Stimulated activated CD8-positive, alpha-beta memory T cell treated with anti-CD3 and anti-CD28 coated beads, Interleukin-2, amount 100 ng/mL, for 48 hours (primary cell): Measurements from ENCODE around the gene FER.
"Not testable (repeated sequence)": the region's sequence is repeated elsewhere in the genome, so short reads cannot be mapped to it uniquely, and the experiment has no call there.

ENCODE experiments used
- DNase-seq, 2 donors: peaks; one replicate each; pipeline ENCODE4 v3.0.0-alpha.2; 2020; ENCODE audit warnings: low read depth in 2 of 2

Gene FER

DNA sequence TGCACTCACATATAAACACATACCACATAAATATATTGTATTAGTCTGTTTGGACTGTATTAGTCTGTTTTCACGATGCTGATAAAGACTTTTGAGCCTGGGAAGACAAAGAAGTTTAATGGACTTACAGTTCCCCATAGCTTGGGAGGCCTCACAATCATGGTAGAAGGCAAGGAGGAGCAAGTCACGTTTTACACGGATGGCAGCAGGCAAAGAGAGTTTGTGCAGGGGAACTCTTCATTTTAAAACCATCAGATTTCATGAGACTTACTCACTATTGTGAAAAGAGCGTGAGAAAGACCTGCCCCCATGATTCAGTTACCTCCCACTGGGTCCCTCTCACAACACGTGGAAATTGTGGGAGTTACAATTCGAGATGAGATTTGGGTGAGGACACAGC, 133.4 kb downstream of the FER start:
- DNase-seq: no peak

- DNase-seq: no peak
Measured at GRCh38 chr5:108884736-108885135, 137.0 kb downstream of the FER start.

GRCh38 chr5:108898257-108898656, 150.6 kb downstream of the FER start:
- no peak for DNase-seq

DNA sequence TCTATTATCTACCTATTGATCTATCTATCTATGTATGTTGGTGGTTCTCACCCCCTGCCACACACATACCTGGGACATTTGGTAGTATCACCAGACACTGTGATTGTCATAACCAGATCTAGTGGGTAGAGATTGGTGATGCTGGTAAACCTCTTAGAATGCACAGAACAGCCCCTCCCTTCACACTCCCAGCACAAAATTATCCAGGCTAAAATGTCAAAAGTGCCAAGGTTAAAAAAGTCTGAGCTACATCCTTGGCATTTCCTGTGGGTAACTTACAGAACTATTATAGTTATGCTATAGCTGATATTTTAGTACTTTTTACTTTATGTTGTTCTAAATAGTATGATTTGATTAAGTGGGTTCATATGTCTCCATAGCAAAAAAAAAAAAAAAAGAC, 151.0 kb downstream of the FER start:
- no peak for DNase-seq

GRCh38 chr5:108899244-108899643, 151.5 kb downstream of the FER start:
- not testable (repeated sequence) for DNase-seq

DNA sequence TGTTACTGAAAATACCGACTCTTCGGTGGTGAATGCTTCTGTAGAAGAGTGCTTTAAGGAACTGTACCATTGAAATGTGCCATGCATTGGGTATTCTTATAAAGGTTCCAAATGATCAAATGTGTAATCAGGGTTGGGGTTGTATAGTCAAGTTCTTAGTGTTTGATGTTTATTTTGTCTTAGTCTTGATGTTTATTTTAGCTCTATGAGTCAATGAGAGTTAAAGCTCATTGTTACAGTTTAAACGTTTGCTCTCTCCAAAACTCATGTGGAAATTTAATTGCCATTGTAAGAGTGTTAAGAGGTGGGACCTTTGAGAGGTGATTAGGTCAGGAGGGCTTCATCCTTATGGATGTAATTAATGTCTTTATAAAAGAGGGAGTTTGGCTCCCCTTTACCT, 153.0 kb downstream of the FER start:
- no peak for DNase-seq

DNA sequence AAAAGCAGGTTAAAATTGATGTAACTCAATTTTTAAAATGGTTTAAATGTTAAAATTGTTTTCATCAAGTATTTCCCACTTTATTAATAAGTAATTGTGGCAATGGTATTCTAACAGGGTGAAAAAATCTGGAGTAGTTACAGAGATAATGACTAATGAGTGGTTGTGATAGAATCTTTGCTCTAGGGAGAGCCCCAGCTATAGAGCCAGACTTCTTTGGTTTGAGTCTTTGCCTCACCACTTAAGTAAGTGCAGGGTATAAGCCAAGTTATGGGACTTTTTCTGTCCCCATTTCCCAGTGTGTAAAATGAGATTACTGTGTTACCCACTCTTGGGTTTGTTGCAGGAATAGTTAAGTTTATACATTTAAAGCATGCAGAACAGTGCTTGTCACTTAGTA, 158.1 kb downstream of the FER start:
- DNase-seq: no peak

DNA sequence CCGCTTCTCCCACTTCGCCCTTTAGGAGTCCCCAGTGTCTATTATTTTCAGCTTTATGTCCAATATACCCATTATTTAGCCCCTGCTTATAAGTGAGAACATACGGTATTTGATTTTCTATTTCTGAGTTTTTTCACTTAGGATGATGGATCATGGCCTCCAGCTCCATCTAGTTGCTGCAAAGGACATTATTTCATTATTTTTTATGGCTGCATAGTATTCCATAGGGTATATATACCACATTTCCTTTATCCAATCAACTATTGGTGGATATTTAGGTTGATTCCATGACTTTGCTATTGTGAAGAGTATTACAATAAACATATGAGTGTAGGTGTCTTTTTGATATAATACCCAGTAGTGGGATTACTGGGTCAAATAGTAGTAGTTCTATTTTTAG, 162.9 kb downstream of the FER start:
- no peak for DNase-seq

- DNase-seq: no peak
Measured at GRCh38 chr5:108911055-108911454, 163.4 kb downstream of the FER start.

- DNase-seq: no peak
Measured at GRCh38 chr5:108917596-108917995, 169.9 kb downstream of the FER start.

GRCh38 chr5:108919591-108920326, 172.1 kb downstream of the FER start:
- no peak for DNase-seq

- DNase-seq: no peak
Measured at GRCh38 chr5:108924457-108924961, 176.8 kb downstream of the FER start.

DNA sequence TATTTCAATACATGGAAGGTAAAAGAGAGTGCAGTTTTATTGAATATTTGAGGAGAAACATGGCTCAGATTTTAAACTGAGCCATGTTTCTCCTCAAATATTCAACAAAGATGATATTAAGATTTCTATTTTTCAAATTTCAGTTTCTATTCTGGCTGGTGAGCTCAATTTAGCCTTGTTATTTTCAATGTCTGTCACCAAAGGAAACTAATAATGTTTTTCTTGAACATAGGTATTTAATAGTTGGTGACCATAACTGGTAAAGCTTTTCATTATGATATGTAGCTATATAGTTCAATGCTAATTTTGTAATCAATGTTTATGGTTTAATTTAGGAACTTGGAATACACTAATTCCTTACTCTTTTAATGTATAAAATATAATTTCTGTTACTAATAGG, 177.4 kb downstream of the FER start:
- no peak for DNase-seq

GRCh38 chr5:108930107-108930506, 182.4 kb downstream of the FER start:
- no peak for DNase-seq

DNA sequence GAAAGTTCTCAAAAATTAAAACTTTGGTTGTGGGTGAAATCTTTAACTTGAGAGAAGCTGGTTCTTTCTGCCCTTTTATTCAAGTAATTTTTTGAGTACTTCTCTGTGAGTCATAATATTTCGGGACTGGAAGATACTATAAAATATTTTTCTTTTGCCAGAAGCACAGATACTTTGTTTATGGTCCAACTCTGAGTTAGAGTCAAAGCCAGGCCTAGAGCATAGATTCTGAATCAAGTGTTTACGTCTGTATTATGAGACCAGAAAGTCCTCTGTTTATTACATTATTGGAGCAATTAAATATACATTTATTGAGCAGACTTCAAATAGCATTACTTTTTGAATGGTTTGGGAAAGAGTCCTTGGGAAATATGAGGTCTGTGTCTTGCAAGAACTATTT, 187.9 kb downstream of the FER start:
- no peak for DNase-seq

DNA sequence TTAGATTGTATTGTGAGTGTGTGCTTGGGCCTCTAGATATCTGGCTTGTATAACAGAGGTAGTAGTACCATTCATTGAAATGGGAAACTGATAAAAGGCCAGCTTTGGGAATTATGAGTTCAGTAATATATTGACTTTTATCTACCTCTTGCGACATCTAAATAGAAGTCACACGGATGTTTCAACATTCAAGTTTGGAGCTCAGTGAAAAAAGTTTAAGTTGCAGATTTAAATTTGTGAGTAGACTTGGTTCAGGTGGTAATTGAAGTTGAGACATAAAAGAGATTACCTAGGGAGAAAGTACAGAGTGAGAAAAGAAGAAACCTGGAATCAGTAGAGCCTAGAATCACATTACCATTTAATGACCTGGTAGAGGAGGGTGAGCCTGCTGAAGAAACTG, 189.5 kb downstream of the FER start:
- no peak for DNase-seq

DNA sequence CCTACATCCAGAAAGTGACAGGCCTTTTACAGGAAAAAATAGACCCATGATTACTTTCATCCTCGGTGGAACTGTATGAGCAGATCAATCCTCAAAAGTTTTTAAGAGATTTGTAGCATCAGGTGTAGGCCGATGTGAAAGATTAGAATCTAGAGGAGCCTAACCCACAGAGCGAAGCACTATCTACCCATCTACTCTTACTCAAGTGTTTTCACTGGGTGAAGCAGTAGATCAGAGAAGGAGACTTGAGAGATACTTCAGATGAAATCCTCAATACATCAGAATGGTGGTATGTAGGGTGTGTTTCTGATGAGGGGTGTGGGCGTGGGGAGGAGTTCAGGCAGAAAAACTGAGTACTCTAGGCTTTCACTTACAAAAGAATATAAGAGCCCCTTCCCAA, 192.8 kb downstream of the FER start:
- DNase-seq: no peak

DNA sequence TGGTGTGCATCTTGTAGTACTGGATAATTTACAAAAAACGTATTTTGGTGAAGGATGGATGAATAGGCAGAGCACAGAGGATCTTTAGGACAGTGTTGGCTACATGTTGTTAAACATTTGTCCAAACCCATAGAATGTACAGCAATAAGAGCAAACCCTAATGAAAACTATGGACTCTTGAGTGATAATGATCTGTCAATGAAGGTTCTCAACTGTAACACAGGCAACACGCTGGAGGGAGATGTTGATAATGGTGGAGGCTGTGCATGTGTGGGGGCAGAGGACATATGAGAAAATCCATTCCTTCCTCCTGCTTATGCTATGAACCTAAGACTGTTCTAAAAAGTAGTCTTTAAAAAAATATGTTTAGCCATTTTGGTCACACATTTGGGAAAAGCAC, 194.0 kb downstream of the FER start:
- no peak for DNase-seq

DNA sequence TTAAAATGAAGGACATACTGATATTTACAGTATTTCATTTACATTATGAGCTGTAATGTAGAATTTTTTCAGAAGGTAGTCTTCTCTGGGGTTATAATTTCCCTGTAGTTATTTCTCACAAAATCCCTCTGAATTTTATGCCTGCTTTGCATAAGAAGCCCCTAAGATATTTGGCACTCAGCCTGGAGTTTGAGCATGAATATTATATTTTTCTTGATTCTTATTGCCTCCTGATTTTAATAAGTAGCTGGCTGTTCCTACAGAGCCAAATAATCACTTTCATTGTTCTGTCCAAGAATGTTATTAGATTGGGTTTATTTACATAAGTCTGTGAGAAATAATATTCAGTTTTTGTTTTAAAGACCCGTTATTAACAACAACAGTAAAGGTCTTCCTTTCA, 195.0 kb downstream of the FER start:
- no peak for DNase-seq

DNA sequence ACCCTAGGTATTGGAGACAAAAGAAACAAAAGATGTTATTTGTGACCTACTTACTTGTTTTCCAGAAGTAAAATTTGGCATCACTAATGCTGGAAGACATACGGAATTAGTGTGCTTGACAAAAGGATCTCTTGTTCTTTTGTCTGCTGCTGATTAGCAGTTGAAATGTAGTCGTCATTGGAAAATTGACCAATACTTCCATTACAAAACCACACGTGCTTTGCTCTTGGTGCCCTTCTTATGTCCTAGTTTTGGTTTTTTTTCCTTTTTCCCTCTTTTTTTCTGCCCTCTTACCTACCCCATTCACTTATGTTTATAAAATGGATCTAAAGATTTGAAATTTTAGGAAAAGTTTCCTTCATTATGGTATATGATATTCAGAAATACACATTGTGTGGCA, 197.4 kb downstream of the FER start:
- no peak for DNase-seq

GRCh38 chr5:108946008-108946407, 198.3 kb downstream of the FER start:
- DNase-seq: no peak

- no peak for DNase-seq
Measured at GRCh38 chr5:108947164-108947563, 199.5 kb downstream of the FER start.

DNA sequence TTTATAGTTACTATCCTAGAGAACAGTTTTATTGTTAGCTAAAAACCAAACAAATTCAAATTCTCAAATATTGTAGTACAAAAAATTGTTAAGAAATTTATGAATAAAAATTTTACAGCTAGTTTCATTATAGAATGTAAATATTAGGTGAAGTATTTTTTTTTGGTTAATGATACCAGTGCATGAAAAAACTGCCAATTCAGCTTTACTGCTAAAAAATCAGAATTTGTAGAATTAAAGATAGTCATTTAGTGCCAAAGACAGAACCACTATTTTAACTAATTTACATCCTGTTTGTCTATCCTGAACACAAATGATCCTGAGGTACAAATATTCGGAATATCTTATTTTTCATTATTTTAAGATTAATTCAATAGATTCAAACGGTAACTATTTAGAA, 202.6 kb downstream of the FER start:
- no peak for DNase-seq

DNA sequence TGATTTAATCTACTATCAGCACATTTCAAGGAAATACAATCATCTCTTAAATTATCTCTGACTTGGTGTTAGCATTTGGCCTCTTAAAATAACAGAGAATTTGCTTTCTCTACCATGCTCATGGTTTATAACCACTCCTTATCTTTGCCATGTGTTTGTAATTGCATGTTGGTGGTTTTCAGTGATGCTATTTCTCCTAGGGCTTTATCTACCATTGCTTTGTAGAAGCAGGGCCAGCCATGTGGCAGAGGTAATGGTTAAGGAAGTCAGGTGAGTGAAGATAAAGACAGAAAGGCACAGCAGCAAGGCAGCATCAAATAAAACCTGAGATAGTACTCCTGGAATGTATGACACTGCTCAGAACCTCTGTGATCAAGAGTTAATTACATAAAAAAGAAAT, 206.2 kb downstream of the FER start:
- no peak for DNase-seq
